ENCODE data around the gene RMI1.
A peak's percentile ranks its signal among the peaks of the same experiment; 100 is the strongest.
"Not testable (repeated sequence)": the region's sequence is repeated elsewhere in the genome, so short reads cannot be mapped to it uniquely, and the experiment has no call there.

The RMI1 gene

DNA sequence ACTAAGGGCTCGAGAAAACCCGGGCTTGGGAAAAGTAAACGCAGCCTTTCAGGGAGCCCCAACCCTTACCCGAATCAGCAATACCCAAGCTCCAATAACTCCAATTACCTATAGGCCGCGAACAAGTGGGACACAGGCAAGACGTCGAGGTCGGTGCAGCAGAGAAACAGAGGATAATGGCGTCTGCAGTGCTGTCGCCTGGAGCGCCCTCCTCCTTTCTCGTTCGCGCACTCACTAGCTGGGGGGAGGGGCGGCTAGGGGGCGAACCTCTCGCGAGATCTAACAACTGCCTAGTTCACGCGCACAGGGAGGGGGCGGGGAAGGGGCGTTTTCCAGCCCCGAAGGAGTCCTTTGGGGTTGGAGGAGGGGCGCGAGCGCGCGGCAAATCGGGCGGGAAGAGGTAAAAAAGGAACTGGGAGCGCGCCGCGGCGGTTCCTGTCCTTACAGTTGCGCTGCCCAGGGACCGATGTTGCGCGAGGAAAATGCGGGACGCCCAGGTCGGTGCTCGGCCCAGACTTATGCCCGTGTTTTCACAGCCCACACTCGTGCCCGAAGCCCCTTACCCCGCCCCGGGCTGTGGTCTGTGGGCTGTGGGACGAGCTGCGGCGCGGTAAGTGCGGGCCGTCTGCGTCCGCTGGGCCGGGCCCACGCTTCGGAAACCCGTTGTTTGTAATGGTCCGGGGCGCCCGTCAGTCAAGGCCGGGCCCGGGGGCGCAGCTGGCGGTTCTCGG is at the start of gene RMI1:
Gene RMI1 (plus strand): TSS at position 411 of the 731 bp plus-strand sequence. CDS start 20,182 bp downstream, outside the sequence.
- DNase-seq = peak; percentile 86 to 96

GRCh38 chr9:83930881-83931280 is 49.7 kb upstream of the RMI1 start:
- DNase-seq = no peak

DNA sequence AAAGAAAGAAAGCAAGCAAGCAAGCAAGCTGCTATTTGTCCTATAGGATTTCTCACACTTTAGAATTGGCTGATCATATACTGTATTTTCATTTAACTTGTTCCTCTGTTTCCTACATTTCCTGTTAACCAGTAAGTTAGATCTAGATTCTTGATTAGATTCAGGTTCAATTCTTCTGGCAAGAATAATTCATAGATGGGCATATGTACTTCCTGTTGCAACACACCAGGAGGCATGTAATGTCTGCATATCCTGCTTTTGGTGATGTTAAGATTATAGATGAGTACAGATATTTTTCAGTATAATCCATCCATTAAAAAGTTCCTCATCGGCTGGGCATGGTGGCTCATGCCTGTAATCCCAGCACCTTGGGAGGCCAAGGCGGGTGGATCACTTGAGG is 48.6 kb upstream of the RMI1 start:
- DNase-seq = no peak

DNA sequence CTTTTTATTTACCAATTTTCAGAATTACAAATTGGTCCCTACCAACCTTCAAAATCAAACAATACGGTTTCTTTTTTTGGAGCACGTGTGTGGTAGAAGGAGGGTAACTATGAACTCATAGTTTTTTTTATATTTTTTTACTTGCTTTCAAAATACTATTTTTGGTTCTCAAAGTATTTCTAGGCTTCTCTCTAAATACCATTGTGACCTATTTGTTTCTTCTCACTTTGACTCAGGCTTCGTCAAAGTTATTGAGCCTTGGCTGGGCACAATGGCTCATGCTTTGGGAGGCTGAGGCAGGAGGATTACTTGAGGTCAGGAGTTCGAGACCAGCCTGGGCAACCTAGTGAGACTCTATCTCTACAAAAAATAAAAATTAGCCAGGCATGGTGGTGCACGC is 47.8 kb upstream of the RMI1 start:
- no peak for DNase-seq

DNA sequence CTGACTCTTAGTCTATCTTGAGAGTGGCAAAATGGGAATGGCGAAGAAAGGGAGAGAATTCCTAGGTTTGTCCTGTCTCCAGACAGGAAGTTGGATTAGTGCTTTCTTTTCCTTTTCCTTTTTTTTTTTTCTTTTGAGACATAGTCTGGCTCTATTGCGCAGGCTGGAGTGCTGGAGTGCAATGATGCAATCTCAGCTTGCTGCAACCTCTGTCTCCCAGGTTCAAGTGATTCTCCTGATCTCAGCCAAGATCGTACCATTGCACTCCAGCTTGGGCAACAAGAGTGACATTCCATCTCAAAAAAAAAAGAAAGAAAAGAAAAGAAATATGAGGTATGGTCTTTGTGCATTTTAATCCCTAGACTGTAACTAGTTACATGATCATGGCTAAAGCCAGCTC is 46.8 kb upstream of the RMI1 start:
- no peak for DNase-seq

- no peak for DNase-seq
These were observed 45.9 kb upstream of the RMI1 start for GRCh38 chr9:83934569-83935275.

DNA sequence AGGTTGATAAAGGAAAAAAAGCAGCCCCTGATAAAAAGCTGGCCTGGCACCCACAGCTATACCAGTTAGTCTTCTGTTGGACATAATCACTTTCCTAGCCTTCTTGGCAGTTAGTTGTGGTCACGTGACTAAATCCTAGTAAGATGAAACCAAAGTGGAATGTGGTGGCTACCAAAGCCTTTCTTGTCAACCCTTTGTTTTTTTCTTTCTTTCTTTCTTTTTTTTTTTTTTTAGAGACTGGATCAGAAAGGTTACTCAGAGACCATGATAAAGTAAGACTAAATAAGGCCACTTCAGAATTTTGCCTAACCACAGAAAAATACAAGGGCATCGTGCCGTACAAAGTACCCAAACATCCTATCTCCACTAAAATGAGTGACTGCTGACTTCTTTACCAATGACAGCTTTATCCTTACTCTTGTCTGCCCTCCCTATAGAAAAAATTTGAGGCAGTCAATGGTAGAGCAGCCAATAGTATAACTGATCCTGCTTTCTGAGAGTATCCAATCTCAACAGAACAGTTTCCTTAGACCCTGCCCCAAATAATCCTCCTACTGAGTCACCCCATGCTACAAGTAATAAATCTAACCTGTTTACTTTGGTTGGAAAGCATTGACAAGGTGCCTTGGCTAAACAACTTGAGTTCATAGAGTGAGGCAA is 45.2 kb upstream of the RMI1 start:
- peak in 1 of 2 experiments; percentile 27 for DNase-seq

- no peak for DNase-seq
These were observed 44.1 kb upstream of the RMI1 start for GRCh38 chr9:83936523-83936922.

GRCh38 chr9:83937861-83938455 is 42.6 kb upstream of the RMI1 start:
- DNase-seq = peak in 1 of 2 experiments; percentile 55

GRCh38 chr9:83940590-83941303 is 39.9 kb upstream of the RMI1 start:
- no peak for DNase-seq

GRCh38 chr9:83948096-83948495 is 32.5 kb upstream of the RMI1 start:
- not testable (repeated sequence) for DNase-seq

DNA sequence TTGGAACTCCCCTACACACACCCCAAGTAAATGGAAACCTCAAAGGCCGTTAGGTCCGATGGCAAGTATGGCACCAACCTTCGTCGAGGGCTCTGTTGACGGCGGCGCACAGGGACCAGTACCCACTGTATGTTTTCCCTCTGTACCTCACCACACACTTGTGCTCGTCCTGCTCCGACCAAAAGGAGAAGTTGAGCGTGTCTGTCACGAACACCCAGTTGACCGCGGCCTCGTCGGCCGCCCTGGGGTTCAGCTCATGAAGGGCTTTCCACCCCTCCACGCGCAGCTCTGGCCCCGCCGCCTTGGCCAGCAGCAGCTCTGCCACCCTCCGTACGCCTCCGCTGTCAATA is 24.5 kb upstream of the RMI1 start:
- no peak for DNase-seq

- DNase-seq = peak in 1 of 2 experiments; percentile 61
These were observed 24.0 kb upstream of the RMI1 start for GRCh38 chr9:83956436-83957247.

GRCh38 chr9:83957248-83957513 is 23.4 kb upstream of the RMI1 start:
- DNase-seq = no peak

DNA sequence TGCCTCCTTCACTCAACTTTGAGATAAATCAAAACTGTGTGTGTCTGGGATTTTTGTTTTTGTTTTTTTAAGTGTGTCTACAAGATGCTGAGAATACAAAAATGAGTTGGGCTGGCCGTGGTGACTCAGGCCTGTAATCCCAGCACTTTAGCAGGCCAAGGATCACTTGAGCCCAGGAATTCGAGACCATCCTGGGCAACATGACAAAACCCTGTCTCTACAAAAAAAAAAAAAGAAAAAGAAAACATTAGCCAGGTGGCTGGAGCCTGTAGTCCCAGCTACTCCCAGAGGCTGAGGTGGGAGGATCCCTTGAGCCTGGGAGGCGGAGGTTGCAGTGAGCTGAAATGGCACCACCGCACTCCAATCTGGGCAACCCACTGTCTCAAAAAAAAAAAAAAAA is 21.5 kb upstream of the RMI1 start:
- peak in 1 of 2 experiments; percentile 11 for DNase-seq

GRCh38 chr9:83960991-83961390 is 19.6 kb upstream of the RMI1 start:
- DNase-seq = no peak

GRCh38 chr9:83962165-83962564 is 18.4 kb upstream of the RMI1 start:
- no peak for DNase-seq

DNA sequence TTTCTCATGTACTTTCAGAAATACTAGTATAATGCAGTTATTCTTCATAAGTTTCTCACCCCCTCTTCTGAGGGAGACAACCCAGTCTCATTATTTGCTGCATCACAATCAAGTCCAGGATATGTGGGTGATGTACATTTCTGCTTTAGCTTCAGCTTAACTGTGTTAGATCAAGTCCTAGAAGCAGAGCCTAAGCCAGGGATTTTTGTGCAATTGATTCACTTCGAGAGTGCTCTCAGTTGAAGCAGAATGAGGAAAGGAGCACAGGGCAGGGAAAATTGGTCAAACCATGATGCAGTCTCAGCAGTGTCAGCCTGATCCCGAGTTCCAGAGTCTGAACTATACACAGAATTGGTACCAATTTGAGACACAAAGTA is 15.6 kb upstream of the RMI1 start:
- DNase-seq = no peak

- DNase-seq = no peak
These were observed 15.0 kb upstream of the RMI1 start for GRCh38 chr9:83965350-83966208.

- DNase-seq = no peak
These were observed 14.4 kb upstream of the RMI1 start for GRCh38 chr9:83966209-83966582.

DNA sequence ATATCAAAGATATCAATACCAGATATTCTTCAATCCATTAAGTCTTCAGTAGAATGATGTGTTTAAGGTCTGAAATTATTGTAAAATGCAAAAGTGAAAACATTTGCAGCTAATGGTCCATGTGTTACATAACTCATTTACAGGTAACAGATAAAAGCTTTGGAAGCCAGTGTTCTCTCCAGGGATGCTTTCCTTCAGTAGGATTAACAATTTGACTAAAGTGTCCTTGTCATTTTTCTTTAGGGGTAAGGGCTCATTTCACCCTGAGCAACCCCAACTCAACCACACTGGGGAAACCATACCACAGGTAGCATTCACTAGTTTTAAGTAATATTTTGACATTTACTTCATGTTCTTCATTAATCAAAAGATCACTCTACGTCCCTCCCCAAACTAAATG is 13.5 kb upstream of the RMI1 start:
- no peak for DNase-seq

All from NCI-H446 (cell line).